Brain microvascular endothelial cell (primary cell): Measurements from ENCODE around the gene GTF2IRD1.

ENCODE experiments used
- DNase-seq: peaks from one replicate; pipeline ENCODE4 v3.0.0-alpha.2; 2020
- H3K27ac ChIP-seq: fragments of 250-450 bp; sonication (Bioruptor Pico); 2 replicates; pipeline ENCODE4 v1.5.1; 2020; ENCODE audit warnings: mild to moderate bottlenecking, moderate library complexity
- H3K27me3 ChIP-seq: fragments of 250-450 bp; sonication (Bioruptor Pico); replicated peaks from 2 replicates; pipeline ENCODE4 v1.5.1; 2020; ENCODE audit warnings: mild to moderate bottlenecking
- H3K36me3 ChIP-seq: fragments of 250-450 bp; sonication (Bioruptor Pico); replicated peaks from 2 replicates; pipeline ENCODE4 v1.5.1; 2020; ENCODE audit warnings: mild to moderate bottlenecking
- H3K4me3 ChIP-seq: 2 replicates; pipeline ENCODE4 v1.5.1; 2011; ENCODE audit warnings: low read depth, mild to moderate bottlenecking, control low read depth, low read length, moderate library complexity
- CTCF ChIP-seq: IDR thresholded peaks from 2 replicates; pipeline ENCODE4 v1.5.1; 2011; ENCODE audit warnings: low read depth, mild to moderate bottlenecking, moderate library complexity, low read length, control low read depth, inconsistent platforms; ENCODE audit errors: missing control alignments
- in situ Hi-C: cut with HindIII; loops from 2 replicates; pipeline ENCODE4 v1.10.0; 2017; ENCODE audit warnings: low sequenced_read_pairs, low pct_ligation_motif_present

GTF2IRD1 gene

GRCh38 chr7:74617180-74617744 lies 163.6 kb downstream of the GTF2IRD1 start:
- Histone ChIP-seq H3K36me3 (no peaks in the 10 kb centered on the region), H3K27ac (no peak overlapping the region), H3K27me3 (no peaks in the 10 kb centered on the region), H3K4me3 (no peak overlapping the region)
- TF ChIP-seq CTCF: no peak
- DNase-seq: no peak
- in situ Hi-C loops: no loop called here

- DNase-seq: no peak
- Histone ChIP-seq H3K27ac (no peak overlapping the region), H3K27me3 (no peaks in the 10 kb centered on the region), H3K4me3 (no peak overlapping the region), H3K36me3 (no peaks in the 10 kb centered on the region)
- no peak for TF ChIP-seq CTCF
- in situ Hi-C loops: no loop called here
Measured at GRCh38 chr7:74619235-74619860, 165.6 kb downstream of the GTF2IRD1 start.

GRCh38 chr7:74622228-74622749 lies 168.6 kb downstream of the GTF2IRD1 start:
- TF ChIP-seq CTCF: no peak
- Histone ChIP-seq H3K27me3 (no peaks in the 10 kb centered on the region), H3K4me3 (no peak overlapping the region), H3K36me3 (no peaks in the 10 kb centered on the region), H3K27ac (no peak overlapping the region)
- in situ Hi-C loops: no loop called here
- no peak for DNase-seq

GRCh38 chr7:74623135-74623534 lies 169.4 kb downstream of the GTF2IRD1 start:
- no peak for DNase-seq
- TF ChIP-seq CTCF: no peak
- H3K36me3 ChIP-seq: no peaks in the 10 kb centered on the region
- H3K4me3 ChIP-seq: no peak overlapping the region
- no peak overlapping the region for H3K27ac ChIP-seq
- no peaks in the 10 kb centered on the region for H3K27me3 ChIP-seq
- in situ Hi-C loops: no loop called here

- no peak for TF ChIP-seq CTCF
- no peak overlapping the region for H3K4me3 ChIP-seq
- in situ Hi-C loops: no loop called here
- no peaks in the 10 kb centered on the region for H3K27me3 ChIP-seq
- peak; percentile 8 for DNase-seq
- H3K36me3 ChIP-seq: no peaks in the 10 kb centered on the region
- H3K27ac ChIP-seq: no peak overlapping the region
Measured at GRCh38 chr7:74625446-74625845, 171.7 kb downstream of the GTF2IRD1 start.
